CD14-positive monocyte (primary cell): ENCODE data around the gene TLNRD1. TPM values are rescaled to one million over a fixed set of nuclear protein-coding genes. Genes with fewer than 3 reads are reported as not detected.

Experiments used
- DNase-seq, 3 donors: peaks; one replicate each; pipeline ENCODE4 v3.0.0-alpha.2; 2011 to 2022
- H2AFZ ChIP-seq: 2 replicates; pipeline ENCODE4 v1.6.0; 2012; ENCODE audit warnings: mild to moderate bottlenecking, low read depth, low read length, inconsistent platforms; ENCODE audit not compliant: insufficient read depth, poor library complexity, severe bottlenecking
- H3K27ac ChIP-seq, 2 donors: 1 replicate in 1 of 2; 2 replicates in 1 of 2; pipeline ENCODE4 v1.5.1; 2012 to 2013; ENCODE audit warnings: low read length in 2 of 2, control low read depth in 1 of 2, inconsistent platforms in 1 of 2, low read depth in 1 of 2, mild to moderate bottlenecking in 1 of 2
- H3K27me3 ChIP-seq, 2 donors: one replicate each; pipeline versions ENCODE4 v1.6.0 to v1.6.1; 2011 to 2013; ENCODE audit warnings: low read length in 2 of 2; ENCODE audit not compliant: control insufficient read depth in 2 of 2, insufficient read depth in 2 of 2
- H3K36me3 ChIP-seq, 2 donors: replicated peaks in 1 of 2; 1 replicate in 1 of 2; 2 replicates in 1 of 2; pipeline versions ENCODE4 v1.5.1 to v1.6.1; 2012 to 2013; ENCODE audit warnings: low read length in 2 of 2, control low read depth in 1 of 2, inconsistent platforms in 1 of 2, mild to moderate bottlenecking in 1 of 2; ENCODE audit not compliant: insufficient read depth in 2 of 2, control insufficient read depth in 1 of 2
- H3K4me1 ChIP-seq, 2 donors: 1 replicate in 1 of 2; 2 replicates in 1 of 2; pipeline versions ENCODE4 v1.5.1 to v1.6.1; 2012 to 2013; ENCODE audit warnings: low read length in 2 of 2, control low read depth in 1 of 2, inconsistent platforms in 1 of 2, mild to moderate bottlenecking in 1 of 2, moderate library complexity in 1 of 2; ENCODE audit not compliant: insufficient read depth in 2 of 2, control insufficient read depth in 1 of 2
- H3K4me2 ChIP-seq: replicated peaks from 2 replicates; pipeline ENCODE3; 2012; ENCODE audit warnings: low read length, moderate library complexity, mild to moderate bottlenecking; ENCODE audit not compliant: poor library complexity, severe bottlenecking; ENCODE audit errors: extremely low read depth
- H3K4me3 ChIP-seq, 3 experiments: fragments of 200-600 bp in 1 of 3; sonication (generic) in 1 of 3; replicated peaks in 1 of 3; 1 replicate in 2 of 3; 2 replicates in 1 of 3; pipeline ENCODE4 v1.5.1; 2011 to 2013; ENCODE audit warnings: low read length in 3 of 3, mild to moderate bottlenecking in 3 of 3, control low read depth in 2 of 3, low read depth in 2 of 3, inconsistent platforms in 1 of 3, moderate library complexity in 1 of 3
- H3K79me2 ChIP-seq: 2 replicates; pipeline ENCODE4 v1.6.0; 2012; ENCODE audit warnings: mild to moderate bottlenecking, control low read depth, inconsistent platforms, low read length, moderate library complexity; ENCODE audit not compliant: insufficient read depth
- H3K9ac ChIP-seq: 2 replicates; pipeline ENCODE4 v1.6.0; 2017; ENCODE audit warnings: low read length, mild to moderate bottlenecking; ENCODE audit not compliant: insufficient read depth, poor library complexity, severe bottlenecking
- H3K9me3 ChIP-seq, 2 donors: replicated peaks in 1 of 2; 1 replicate in 1 of 2; 2 replicates in 1 of 2; pipeline versions ENCODE4 v1.5.1 to v1.6.1; 2012 to 2013; ENCODE audit warnings: low read length in 2 of 2, control low read depth in 1 of 2; ENCODE audit not compliant: control insufficient read depth in 1 of 2, insufficient read depth in 1 of 2
- H4K20me1 ChIP-seq: 2 replicates; pipeline ENCODE4 v1.6.0; 2012; ENCODE audit warnings: mild to moderate bottlenecking, low read length, control low read depth, moderate library complexity; ENCODE audit not compliant: insufficient read depth
- H3K27ac Mint-ChIP-seq, 7 donors: one replicate each; pipeline ENCODE4 v1.8.0; 2020; ENCODE audit warnings: mild to moderate bottlenecking in 7 of 7, mixed read lengths in 7 of 7, moderate library complexity in 6 of 7, inconsistent platforms in 2 of 7
- H3K27me3 Mint-ChIP-seq, 3 donors: one replicate each; pipeline ENCODE4 v1.8.0; 2021 to 2022; ENCODE audit warnings: low read depth in 3 of 3, mild to moderate bottlenecking in 3 of 3, mixed read lengths in 3 of 3, moderate library complexity in 3 of 3, inconsistent platforms in 1 of 3
- H3K36me3 Mint-ChIP-seq, 2 donors: one replicate each; pipeline ENCODE4 v1.8.0; 2020; ENCODE audit warnings: mixed read lengths in 2 of 2, inconsistent platforms in 1 of 2, mild to moderate bottlenecking in 1 of 2
- H3K4me1 Mint-ChIP-seq: one replicate; pipeline ENCODE4 v1.8.0; 2020; ENCODE audit warnings: mild to moderate bottlenecking, mixed read lengths
- H3K4me3 Mint-ChIP-seq, 2 donors: one replicate each; pipeline ENCODE4 v1.8.0; 2020; ENCODE audit warnings: mild to moderate bottlenecking in 2 of 2, mixed read lengths in 2 of 2, moderate library complexity in 1 of 2
- H3K9me3 Mint-ChIP-seq, 7 donors: one replicate each; pipeline ENCODE4 v1.8.0; 2020 to 2022; ENCODE audit warnings: mixed read lengths in 7 of 7, mild to moderate bottlenecking in 6 of 7, moderate library complexity in 6 of 7, inconsistent platforms in 2 of 7
- whole genome bisulfite sequencing: methylation state at CpG from one replicate; pipeline ENCODE4 v1.1.5; 2013; ENCODE audit warnings: missing lambda C conversion rate; ENCODE audit not compliant: insufficient coverage; 5-methylcytosine and 5-hydroxymethylcytosine counted together
- intact Hi-C, 2 donors: fragments of 100-400 bp; cut with micrococcal nuclease; formaldehyde crosslinking; loops; one replicate each; pipeline versions ENCODE4 v1.15.0 to v1.15.1; 2023
- polyA plus RNA-seq, 3 donors: library from polyadenylated mRNA; depleted of rRNA in 1 of 3; unstranded in 2 of 3; stranded (reverse) in 1 of 3; fragments of 300-500 nt in 2 of 3; fragments of >200 nt in 1 of 3; fragmentation: Illumina TruSeq in 2 of 3; gene quantifications; 1 replicate in 2 of 3; 2 replicates in 1 of 3; pipeline ENCODE4 v1.2.3, GENCODE V29; 2012 to 2021
- TF ChIP-seq, protein P1 (sequence below): fragments of 200-600 bp; IDR thresholded peaks from one replicate; pipeline ENCODE4 v1.8.0; 2022; ENCODE audit warnings: antibody characterized with exemption, mild to moderate bottlenecking

The TLNRD1 gene
- polyA plus RNA-seq, 3 donors, result 2.6 to 12.6 (median 3.4) TPM

DNA sequence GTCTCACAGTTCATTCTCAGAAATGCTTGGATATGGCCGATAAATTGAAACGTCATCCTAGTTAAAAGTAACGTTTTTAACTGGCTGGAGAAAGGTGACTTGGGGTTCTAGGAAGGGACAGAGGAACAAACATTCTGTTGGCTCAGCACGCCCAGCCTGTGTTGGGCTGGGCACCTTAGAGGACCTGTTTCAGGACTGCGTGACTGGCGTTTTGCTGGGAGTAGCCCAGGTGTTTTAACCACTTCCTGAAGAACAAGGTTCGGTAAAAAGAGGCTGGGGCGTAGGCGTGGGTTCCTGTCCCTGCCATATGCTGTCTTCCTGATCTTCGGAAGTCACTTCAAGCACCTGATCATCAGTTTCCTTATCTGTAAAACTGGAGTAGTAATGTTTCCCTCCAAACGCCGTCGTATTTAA is 1.1 kb upstream of the TLNRD1 start:
- Histone ChIP-seq H4K20me1 (peaks cover 27% of the 10 kb centered on the region), H3K4me1 (peaks cover 17 to 33% of the 10 kb centered on the region in 2 donors), H3K27me3 (no peaks in the 10 kb centered on the region), H3K4me3 (peak overlapping the region in 2 of 3 experiments; percentile 92 to 93), H3K36me3 (peaks cover 7 to 18% of the 10 kb centered on the region in 2 donors), H2AFZ (peak overlapping the region; percentile 91), H3K27ac (peak overlapping the region; percentile 25 to 91), H3K79me2 (peaks cover 28% of the 10 kb centered on the region), H3K9ac (no peak overlapping the region), H3K4me2 (peak overlapping the region; percentile 91), H3K9me3 (peaks cover 0 to 3% of the 10 kb centered on the region in 2 donors)
- Mint-ChIP-seq H3K9me3 (peaks cover 0 to 12% (median 3%) of the 10 kb centered on the region in 7 donors), H3K27me3 (peaks cover 0 to 7% (median 0%) of the 10 kb centered on the region in 3 donors), H3K36me3 (peaks cover 14 to 15% of the 10 kb centered on the region in 2 donors), H3K4me1 (peaks cover 34% of the 10 kb centered on the region), H3K27ac (peak overlapping the region; percentile 21 to 97 (median 94)), H3K4me3 (peak overlapping the region; percentile 94 to 96)
- intact Hi-C loops, result loop anchor here (5.0 to 10.0 kb wide), 4 partner anchors 55 to 1045 kb away; partner anchors contain the start of gene MEX3B (in 1 of the 2)
- DNase-seq, result peak in 1 of 3 donors; percentile 24
- WGBS, result 0% methylated on average over 6 of the region's 13 CpGs
- TF ChIP-seq, protein P1, sequence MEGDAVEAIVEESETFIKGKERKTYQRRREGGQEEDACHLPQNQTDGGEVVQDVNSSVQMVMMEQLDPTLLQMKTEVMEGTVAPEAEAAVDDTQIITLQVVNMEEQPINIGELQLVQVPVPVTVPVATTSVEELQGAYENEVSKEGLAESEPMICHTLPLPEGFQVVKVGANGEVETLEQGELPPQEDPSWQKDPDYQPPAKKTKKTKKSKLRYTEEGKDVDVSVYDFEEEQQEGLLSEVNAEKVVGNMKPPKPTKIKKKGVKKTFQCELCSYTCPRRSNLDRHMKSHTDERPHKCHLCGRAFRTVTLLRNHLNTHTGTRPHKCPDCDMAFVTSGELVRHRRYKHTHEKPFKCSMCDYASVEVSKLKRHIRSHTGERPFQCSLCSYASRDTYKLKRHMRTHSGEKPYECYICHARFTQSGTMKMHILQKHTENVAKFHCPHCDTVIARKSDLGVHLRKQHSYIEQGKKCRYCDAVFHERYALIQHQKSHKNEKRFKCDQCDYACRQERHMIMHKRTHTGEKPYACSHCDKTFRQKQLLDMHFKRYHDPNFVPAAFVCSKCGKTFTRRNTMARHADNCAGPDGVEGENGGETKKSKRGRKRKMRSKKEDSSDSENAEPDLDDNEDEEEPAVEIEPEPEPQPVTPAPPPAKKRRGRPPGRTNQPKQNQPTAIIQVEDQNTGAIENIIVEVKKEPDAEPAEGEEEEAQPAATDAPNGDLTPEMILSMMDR, result no peak

DNA sequence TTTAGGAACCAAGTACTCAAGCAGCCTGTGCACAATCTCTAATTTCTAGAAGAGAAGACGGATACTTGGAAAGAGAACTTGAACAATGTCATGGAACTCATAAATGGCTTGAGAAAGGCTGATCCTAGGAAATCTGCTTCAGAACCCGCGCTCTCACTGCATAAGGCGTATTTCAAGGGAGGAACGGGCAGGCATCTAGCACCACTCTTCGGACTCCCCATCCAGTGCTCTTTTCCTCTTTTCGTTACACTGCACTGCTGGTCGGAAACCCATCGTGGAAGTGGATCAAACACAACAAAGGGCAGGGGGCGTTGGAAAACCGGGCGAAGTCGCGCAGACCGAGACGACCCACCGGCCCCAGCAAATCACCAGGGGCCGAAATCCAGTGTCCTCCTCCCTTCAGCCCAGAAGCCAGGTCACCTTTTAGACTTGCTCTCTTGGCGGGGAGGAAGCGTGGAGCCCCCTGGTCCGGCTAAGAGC is 539 bp upstream of the TLNRD1 start:
- H3K4me3 ChIP-seq, result peak overlapping the region; percentile 70 to 93 (median 92)
- Mint-ChIP-seq H3K27ac (peak overlapping the region; percentile 90 to 97 (median 94)), H3K4me1 (peaks cover 36% of the 10 kb centered on the region), H3K4me3 (peak overlapping the region; percentile 94 to 96), H3K27me3 (peaks cover 0 to 7% (median 0%) of the 10 kb centered on the region in 3 donors), H3K36me3 (peaks cover 17 to 18% of the 10 kb centered on the region in 2 donors), H3K9me3 (peaks cover 0 to 12% (median 3%) of the 10 kb centered on the region in 7 donors)
- WGBS, result under 1% methylated on average over 20 of the region's 21 CpGs
- H3K9ac ChIP-seq, result peak overlapping the region; percentile 90
- intact Hi-C loops, result loop anchor here (5.0 to 10.0 kb wide), 3 partner anchors 55 to 295 kb away; no protein-coding TSS in a partner anchor
- TF ChIP-seq, protein P1, result no peak
- H3K27me3 ChIP-seq, result no peaks in the 10 kb centered on the region
- peaks cover 17 to 33% of the 10 kb centered on the region in 2 donors for H3K4me1 ChIP-seq
- peak overlapping the region; percentile 91 to 93 for H3K27ac ChIP-seq
- peaks cover 0 to 3% of the 10 kb centered on the region in 2 donors for H3K9me3 ChIP-seq
- H3K36me3 ChIP-seq, result peaks cover 7 to 18% of the 10 kb centered on the region in 2 donors
- H4K20me1 ChIP-seq, result peaks cover 32% of the 10 kb centered on the region
- H3K79me2 ChIP-seq, result peaks cover 34% of the 10 kb centered on the region
- peak in 1 of 3 donors; percentile 24 for DNase-seq
- peak overlapping the region; percentile 91 for H3K4me2 ChIP-seq
- H2AFZ ChIP-seq, result peak overlapping the region; percentile 91
